ENCODE measurements around the gene DSTYK.

DSTYK gene

GRCh38 chr1:205256951-205257625 is 45.6 kb upstream of the DSTYK start:
- Histone ChIP-seq H3K9me3 (replicated peaks; ENCODE audit: insufficient read depth, low read length) (no peaks in the 10 kb centered on the region), H3K9me2 (replicated peaks; ENCODE audit: insufficient read depth, low read length) (no peaks in the 10 kb centered on the region), H3K79me2 (ENCODE audit: low read length) (peaks cover 71% of the 10 kb centered on the region), H4K20me1 (ENCODE audit: insufficient read depth, low read length) (no peaks in the 10 kb centered on the region), H3F3A (ENCODE audit: insufficient read depth, low read length) (peaks cover 11% of the 10 kb centered on the region; the same call in 1 of the 2 replicates), H3K4me3 (ENCODE audit: low read length) (no peak overlapping the region), H3K4me2 (ENCODE audit: low read depth, low read length) (no peak overlapping the region), H3K27me3 (replicated peaks; ENCODE audit: insufficient read depth, low read length) (no peaks in the 10 kb centered on the region), H3K36me3 (replicated peaks; ENCODE audit: insufficient read depth, low read length) (no peaks in the 10 kb centered on the region), H3K27ac (ENCODE audit: low read length) (no peak overlapping the region), H3K4me1 (ENCODE audit: low read length) (peaks cover 45% of the 10 kb centered on the region), H3K9ac (ENCODE audit: low read length) (no peak overlapping the region), H2AFZ (ENCODE audit: low read length) (no peak overlapping the region)
- no peak for TF ChIP-seq EZH2 (optimal IDR thresholded peaks at IDR 0.05; ENCODE audit: low read depth, low read length)
- TF ChIP-seq CTCF (IDR thresholded peaks at IDR 0.05; ENCODE audit: low read length), result no peak
- DNase-seq, result no peak

GRCh38 chr1:205255941-205256780 is 44.7 kb upstream of the DSTYK start:
- Histone ChIP-seq H3K27me3 (replicated peaks; ENCODE audit: insufficient read depth, low read length) (no peaks in the 10 kb centered on the region), H3K4me3 (ENCODE audit: low read length) (no peak overlapping the region), H3F3A (ENCODE audit: insufficient read depth, low read length) (peaks cover 11% of the 10 kb centered on the region), H3K9ac (ENCODE audit: low read length) (no peak overlapping the region), H3K9me2 (replicated peaks; ENCODE audit: insufficient read depth, low read length) (no peaks in the 10 kb centered on the region), H4K20me1 (ENCODE audit: insufficient read depth, low read length) (no peaks in the 10 kb centered on the region), H3K27ac (ENCODE audit: low read length) (no peak overlapping the region), H3K36me3 (replicated peaks; ENCODE audit: insufficient read depth, low read length) (no peaks in the 10 kb centered on the region), H3K79me2 (ENCODE audit: low read length) (peaks cover 70% of the 10 kb centered on the region), H3K9me3 (replicated peaks; ENCODE audit: insufficient read depth, low read length) (no peaks in the 10 kb centered on the region), H3K4me1 (ENCODE audit: low read length) (peaks cover 50% of the 10 kb centered on the region), H2AFZ (ENCODE audit: low read length) (no peak overlapping the region), H3K4me2 (ENCODE audit: low read depth, low read length) (no peak overlapping the region)
- TF ChIP-seq CTCF (IDR thresholded peaks at IDR 0.05; ENCODE audit: low read length), result peak; percentile 100
- no peak for TF ChIP-seq EZH2 (optimal IDR thresholded peaks at IDR 0.05; ENCODE audit: low read depth, low read length)
- DNase-seq, result peak; percentile 90

GRCh38 chr1:205251576-205251975 is 40.1 kb upstream of the DSTYK start:
- no peaks in the 10 kb centered on the region for H3K27me3 ChIP-seq (replicated peaks; ENCODE audit: insufficient read depth, low read length)
- H3K4me1 ChIP-seq (ENCODE audit: low read length), result peaks cover 44% of the 10 kb centered on the region
- H3F3A ChIP-seq (ENCODE audit: insufficient read depth, low read length), result peaks cover 14% of the 10 kb centered on the region
- no peak for DNase-seq
- H3K9me3 ChIP-seq (replicated peaks; ENCODE audit: insufficient read depth, low read length), result no peaks in the 10 kb centered on the region
- H4K20me1 ChIP-seq (ENCODE audit: insufficient read depth, low read length), result no peaks in the 10 kb centered on the region
- peaks cover 70% of the 10 kb centered on the region for H3K79me2 ChIP-seq (ENCODE audit: low read length)
- H2AFZ ChIP-seq (ENCODE audit: low read length), result no peak overlapping the region
- H3K4me2 ChIP-seq (ENCODE audit: low read depth, low read length), result no peak overlapping the region
- H3K9me2 ChIP-seq (replicated peaks; ENCODE audit: insufficient read depth, low read length), result no peaks in the 10 kb centered on the region
- no peak overlapping the region for H3K9ac ChIP-seq (ENCODE audit: low read length)
- no peaks in the 10 kb centered on the region for H3K36me3 ChIP-seq (replicated peaks; ENCODE audit: insufficient read depth, low read length)
- TF ChIP-seq EZH2 (optimal IDR thresholded peaks at IDR 0.05; ENCODE audit: low read depth, low read length) (no peak), EZH2phosphoT487 (IDR thresholded peaks at IDR 0.05; ENCODE audit: low read length) (no peak), CTCF (IDR thresholded peaks at IDR 0.05; ENCODE audit: low read length) (no peak)
- H3K4me3 ChIP-seq (ENCODE audit: low read length), result no peak overlapping the region
- no peak overlapping the region for H3K27ac ChIP-seq (ENCODE audit: low read length)

Measured in MM.1S (cell line).